GM13977 (cell line): Measurements from ENCODE around the gene RER1.

Experiments
- DNase-seq: peaks from one replicate; pipeline ENCODE4 v3.0.0; 2012; ENCODE audit warnings: low spot score
- CTCF ChIP-seq: IDR thresholded peaks from 2 replicates; pipeline ENCODE4 v1.5.1; 2012; ENCODE audit warnings: mild to moderate bottlenecking, control low read depth; ENCODE audit not compliant: insufficient read depth; ENCODE audit errors: extremely low read depth, missing control alignments
- in situ Hi-C: fragments of 300-500 bp; cut with MboI; formaldehyde crosslinking; loops from one replicate; pipeline ENCODE4 v1.12.0; 2022; ENCODE audit warnings: low sequenced_read_pairs, low pct_unique_long_range_greater_than_20kb, mixed read lengths, inconsistent platforms; ENCODE audit not compliant: unreplicated experiment

Gene RER1

DNA sequence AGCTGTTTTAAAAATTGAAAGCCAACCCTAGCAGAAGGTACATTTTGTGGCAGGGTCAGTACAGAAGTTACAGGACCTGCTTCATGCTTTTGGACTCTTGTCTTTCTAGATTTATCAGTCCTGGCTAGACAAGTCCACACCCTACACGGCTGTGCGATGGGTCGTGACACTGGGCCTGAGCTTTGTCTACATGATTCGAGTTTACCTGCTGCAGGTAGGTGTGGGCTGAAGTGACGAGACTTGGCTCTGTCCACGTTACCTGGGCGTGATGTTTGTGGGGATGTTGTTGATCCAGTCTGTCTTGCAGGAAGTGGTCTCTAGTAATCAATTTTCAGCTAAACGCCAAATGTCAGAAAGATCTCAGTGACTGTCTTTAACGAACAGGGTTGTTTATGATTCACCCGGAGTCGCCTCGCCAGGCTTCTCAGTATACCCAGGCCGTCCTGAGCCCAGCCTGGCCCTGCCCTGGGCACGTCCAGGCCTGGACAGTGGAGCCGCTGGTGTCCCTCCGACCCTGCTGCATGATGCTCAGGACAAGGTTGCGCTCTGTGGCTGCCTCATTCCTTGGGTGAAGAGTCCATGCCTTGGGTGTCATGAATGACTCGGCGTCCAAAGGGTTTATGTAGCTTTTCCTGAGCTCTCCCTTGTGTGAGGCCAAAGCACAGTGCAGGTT is 5.5 kb downstream of the RER1 start:
- in situ Hi-C loops, result loop anchor here (10.0 to 25.0 kb wide), 2 partner anchors 202 to 435 kb away; partner anchors contain the start of gene FAAP20
- no peak for DNase-seq
- TF ChIP-seq CTCF, result no peak

DNA sequence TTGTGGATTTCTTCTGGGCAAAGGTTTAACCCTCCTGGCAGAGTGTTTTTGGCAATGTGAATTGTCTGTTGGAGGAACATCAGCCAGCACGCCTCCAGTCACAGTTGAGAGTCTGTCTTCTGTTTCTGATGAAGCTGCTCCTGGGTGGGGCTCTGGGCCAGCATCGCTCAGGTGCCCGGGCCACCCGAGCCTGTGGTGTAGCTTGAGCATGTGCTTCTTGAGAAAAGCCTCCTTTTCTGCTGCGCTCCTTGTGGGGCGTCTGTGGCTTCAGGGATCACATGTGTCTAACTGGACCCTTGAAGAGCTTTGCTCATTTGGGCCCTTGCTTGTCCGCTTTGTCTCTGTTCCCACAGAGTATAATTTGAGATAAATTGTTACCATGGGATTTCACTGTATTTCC is 7.2 kb downstream of the RER1 start:
- in situ Hi-C loops, result loop anchor here (10.0 to 25.0 kb wide), 2 partner anchors 204 to 437 kb away; partner anchors contain the start of gene FAAP20
- TF ChIP-seq CTCF, result no peak
- no peak for DNase-seq

DNA sequence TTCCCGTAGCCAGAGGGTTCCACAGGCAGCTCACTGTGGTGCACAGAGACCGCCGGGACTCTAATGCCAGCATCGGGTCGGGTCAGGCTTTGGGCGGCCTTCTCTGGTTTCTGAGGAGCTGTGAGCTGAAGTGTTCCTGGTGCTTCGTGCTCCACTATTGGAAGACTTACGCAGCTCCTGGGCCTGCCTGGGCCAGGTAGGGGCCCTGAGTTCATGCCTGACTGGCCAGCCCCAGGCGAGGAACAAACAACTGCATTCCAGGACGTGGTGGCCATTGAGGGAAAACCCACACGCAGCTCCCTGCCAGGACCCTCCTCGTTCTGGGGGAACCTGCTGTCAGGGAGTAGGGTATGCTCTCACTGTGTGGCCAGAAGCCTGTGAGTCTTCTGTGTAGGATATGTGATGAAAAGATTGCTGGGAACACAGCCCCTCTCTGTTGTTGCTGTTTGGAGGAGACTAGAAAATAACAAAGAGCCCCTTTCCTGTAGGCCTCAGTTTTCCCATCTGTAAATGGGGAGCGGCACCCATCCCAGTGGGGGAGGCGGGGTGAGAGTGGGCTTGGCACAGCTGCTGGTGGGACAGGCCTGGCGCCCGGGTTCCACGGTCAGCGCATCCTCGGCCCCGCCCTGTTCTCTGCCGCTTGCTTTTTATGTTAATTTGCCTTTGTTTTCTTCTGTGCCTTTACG is 8.4 kb downstream of the RER1 start:
- in situ Hi-C loops, result loop anchor here (10.0 to 25.0 kb wide), 2 partner anchors 205 to 438 kb away; partner anchors contain the start of gene FAAP20
- no peak for TF ChIP-seq CTCF

GRCh38 chr1:2400576-2400909 is 8.9 kb downstream of the RER1 start:
- in situ Hi-C loops, result no loop called here
- TF ChIP-seq CTCF, result no peak
- no peak for DNase-seq

More for the DNA sequence above, 8.4 kb downstream of the RER1 start:
- DNase-seq, result no peak

GRCh38 chr1:2400950-2401649 is 9.5 kb downstream of the RER1 start:
- in situ Hi-C loops, result no loop called here

More at GRCh38 chr1:2400950-2401649, 9.5 kb downstream of the RER1 start:
- TF ChIP-seq CTCF, result no peak
- DNase-seq, result no peak
